Fibroblast of the aortic adventitia (primary cell): ENCODE data around the gene OOSP4A. TPM values are rescaled to one million over a fixed set of nuclear protein-coding genes. Genes with fewer than 3 reads are reported as not detected.

Experiments used
- DNase-seq: peaks from one replicate; pipeline ENCODE4 v3.0.0-alpha.2; 2010; ENCODE audit warnings: low read depth
- H3K4me3 ChIP-seq: 2 replicates; pipeline ENCODE4 v1.5.1; 2011; ENCODE audit warnings: low read depth, mild to moderate bottlenecking, control low read depth, low read length, moderate library complexity
- total RNA-seq: library from RNA; depleted of rRNA; stranded (reverse); fragments of >200 nt; gene quantifications from 2 replicates; pipeline ENCODE4 v1.2.3, GENCODE V29; 2012; ENCODE audit warnings: low replicate concordance
- TF ChIP-seq, protein P1 (sequence below): IDR thresholded peaks from 2 replicates; pipeline ENCODE4 v1.5.1; 2011; ENCODE audit warnings: mild to moderate bottlenecking, low read length, control low read depth, inconsistent platforms; ENCODE audit not compliant: insufficient read depth

Gene OOSP4A
- total RNA-seq, 1 donor: not detected

DNA sequence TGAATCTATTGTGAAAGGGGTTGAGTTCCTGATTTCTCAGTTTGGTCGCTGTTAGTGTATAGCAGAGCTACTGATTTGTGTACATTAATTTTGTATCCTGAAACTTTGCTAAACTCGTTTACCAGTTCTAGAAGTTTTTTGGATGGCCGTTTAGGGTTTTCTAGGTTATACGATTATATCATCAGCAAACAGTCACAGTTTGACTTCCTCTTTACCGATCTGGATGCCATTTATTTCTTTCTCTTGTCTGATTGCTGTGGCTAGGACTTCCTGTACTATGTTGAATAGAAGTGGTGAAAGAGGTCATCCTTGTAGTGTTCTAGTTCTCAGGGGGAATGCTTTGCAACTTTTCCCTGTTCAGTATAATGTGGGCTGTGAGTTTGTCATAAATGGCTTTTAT lies 28.6 kb downstream of the OOSP4A start:
- TF ChIP-seq, protein P1, sequence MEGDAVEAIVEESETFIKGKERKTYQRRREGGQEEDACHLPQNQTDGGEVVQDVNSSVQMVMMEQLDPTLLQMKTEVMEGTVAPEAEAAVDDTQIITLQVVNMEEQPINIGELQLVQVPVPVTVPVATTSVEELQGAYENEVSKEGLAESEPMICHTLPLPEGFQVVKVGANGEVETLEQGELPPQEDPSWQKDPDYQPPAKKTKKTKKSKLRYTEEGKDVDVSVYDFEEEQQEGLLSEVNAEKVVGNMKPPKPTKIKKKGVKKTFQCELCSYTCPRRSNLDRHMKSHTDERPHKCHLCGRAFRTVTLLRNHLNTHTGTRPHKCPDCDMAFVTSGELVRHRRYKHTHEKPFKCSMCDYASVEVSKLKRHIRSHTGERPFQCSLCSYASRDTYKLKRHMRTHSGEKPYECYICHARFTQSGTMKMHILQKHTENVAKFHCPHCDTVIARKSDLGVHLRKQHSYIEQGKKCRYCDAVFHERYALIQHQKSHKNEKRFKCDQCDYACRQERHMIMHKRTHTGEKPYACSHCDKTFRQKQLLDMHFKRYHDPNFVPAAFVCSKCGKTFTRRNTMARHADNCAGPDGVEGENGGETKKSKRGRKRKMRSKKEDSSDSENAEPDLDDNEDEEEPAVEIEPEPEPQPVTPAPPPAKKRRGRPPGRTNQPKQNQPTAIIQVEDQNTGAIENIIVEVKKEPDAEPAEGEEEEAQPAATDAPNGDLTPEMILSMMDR: no peak
- DNase-seq: no peak
- no peak overlapping the region for H3K4me3 ChIP-seq

DNA sequence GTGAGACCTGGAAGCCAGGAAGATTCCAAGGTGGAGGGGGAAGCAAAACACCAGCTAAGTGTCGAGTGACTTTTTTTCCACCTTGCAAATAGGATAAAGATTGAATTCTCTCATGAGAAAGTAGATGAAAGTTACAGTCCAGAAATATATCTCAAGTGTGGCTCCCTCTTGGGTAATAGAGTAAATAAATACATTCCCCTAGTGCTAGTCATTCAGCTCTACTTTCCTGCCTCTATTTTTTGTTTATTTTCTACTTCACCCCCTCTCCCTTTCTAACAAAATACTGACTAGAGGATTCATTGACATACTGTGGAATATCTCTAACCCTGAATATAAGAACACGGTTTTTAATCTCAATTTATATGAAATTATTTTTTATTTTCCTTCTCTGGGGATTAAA lies 34.0 kb downstream of the OOSP4A start:
- TF ChIP-seq, protein P1: no peak
- DNase-seq: no peak
- H3K4me3 ChIP-seq: no peak overlapping the region

DNA sequence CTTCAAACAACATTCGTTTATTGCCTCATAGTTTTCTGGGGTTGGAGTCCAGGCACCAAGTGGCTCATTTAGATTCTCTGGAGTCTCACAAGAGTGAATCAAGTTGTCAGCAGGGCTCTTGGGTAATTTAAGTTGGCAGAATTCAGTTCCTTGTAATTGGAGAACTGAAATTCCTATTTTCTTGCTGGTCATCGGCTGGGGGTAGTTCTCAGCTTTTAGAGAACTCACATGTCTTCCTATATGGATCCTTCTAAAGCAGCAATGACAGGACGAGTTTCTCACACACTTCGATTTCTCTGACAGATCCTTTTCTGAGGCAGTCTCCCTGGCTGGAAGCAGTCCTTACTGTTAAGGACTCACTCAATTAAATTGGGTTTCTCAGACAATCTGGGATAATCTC lies 35.9 kb downstream of the OOSP4A start:
- H3K4me3 ChIP-seq: no peak overlapping the region
- TF ChIP-seq, protein P1: no peak
- DNase-seq: no peak

DNA sequence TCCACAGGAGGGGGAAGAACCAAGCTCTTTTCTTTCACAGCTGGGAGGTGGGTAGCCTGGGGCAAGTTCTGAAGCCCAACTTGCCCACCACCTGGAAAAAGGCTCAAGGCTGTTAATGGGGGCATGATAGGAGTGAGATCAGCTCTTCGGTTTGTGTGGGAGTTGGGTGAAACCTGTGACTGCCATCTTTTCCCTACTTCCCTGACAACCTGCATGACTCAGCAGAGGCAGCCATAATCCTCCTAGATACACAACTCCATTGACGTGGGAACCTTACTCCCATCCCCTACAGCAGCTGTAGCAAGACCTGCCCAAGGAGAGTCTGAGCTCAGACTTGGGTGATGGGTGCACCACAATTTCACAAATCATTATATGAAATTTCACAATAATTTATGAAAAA lies 39.9 kb downstream of the OOSP4A start:
- TF ChIP-seq, protein P1: no peak
- H3K4me3 ChIP-seq: no peak overlapping the region
- DNase-seq: no peak

DNA sequence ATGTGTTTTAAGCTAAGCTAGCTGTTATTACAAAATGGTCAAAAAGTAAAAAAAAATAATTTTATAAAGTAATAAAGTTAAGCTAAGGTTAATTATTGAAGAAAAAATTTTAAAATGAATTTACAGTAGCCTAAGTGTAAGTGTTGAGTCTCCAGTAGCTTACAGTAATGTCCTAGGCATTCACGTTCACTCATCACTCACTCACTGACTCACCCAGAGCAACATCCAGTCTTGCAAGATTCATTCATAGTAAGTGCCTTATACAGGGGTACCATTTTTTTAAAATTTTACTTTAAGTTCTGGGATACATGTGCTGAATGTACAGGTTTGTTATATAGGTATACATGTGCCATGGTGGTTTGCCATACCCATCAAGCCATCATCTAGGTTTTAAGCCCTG lies 41.5 kb downstream of the OOSP4A start:
- H3K4me3 ChIP-seq: no peak overlapping the region

DNA sequence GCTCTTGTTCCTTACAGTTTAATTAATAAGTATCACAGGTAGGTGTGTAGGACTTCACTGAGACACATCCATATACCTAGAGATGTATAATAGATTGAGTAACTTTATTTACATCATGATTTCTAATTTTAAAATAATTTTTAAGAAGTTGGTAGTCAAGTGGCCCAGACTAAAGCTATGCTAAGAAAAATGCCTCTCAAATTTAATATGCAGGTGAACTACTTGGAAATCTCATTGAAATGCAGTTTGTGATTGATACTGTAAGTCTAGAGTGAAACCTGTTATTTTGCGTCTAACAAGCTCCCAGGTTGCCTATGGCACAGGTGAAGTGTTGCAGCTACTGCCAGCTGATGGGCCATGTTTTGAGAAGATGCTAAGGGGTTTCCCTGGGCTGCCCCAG lies 53.0 kb downstream of the OOSP4A start, which contains the start of gene OOSP4B:
OOSP4B (plus strand) TSS at position 301 of the 400 bp plus-strand sequence.
- TF ChIP-seq, protein P1: no peak
- no peak within 1 kb of the TSS for H3K4me3 ChIP-seq
- DNase-seq: no peak

More for the DNA sequence above, 41.5 kb downstream of the OOSP4A start:
- TF ChIP-seq, protein P1: no peak
- DNase-seq: no peak

DNA sequence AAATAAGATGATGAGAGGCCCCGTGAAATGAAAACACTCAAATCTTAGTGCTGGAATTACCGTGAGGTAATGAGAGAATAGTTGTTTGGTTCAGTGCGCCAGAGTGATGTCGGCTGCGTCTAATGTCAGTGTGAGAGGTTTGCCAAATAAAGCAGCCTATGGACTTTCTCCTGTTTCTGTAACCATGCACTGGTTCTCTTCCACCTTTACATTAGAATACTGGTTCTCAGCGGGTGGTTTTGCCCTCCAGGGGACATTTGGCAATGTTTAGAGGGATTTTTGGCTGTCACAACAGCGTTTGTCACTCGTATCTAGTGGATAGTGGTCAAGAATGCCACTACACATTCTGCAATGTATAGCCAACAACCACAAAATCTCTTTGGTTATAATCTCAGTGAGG lies 54.2 kb downstream of the OOSP4A start:
- TF ChIP-seq, protein P1: no peak
- no peak overlapping the region for H3K4me3 ChIP-seq
- no peak for DNase-seq
